PC-9 (cell line): ENCODE data around the gene HNRNPA2B1.

Experiments used
- CTCF ChIP-seq: fragments of 200-600 bp; sonication (generic); conservative IDR thresholded peaks from 2 replicates; pipeline ENCODE4 v1.6.1; 2017; ENCODE audit warnings: mixed run types, antibody characterized with exemption, mild to moderate bottlenecking, moderate library complexity
- EZH2 ChIP-seq: fragments of 200-600 bp; sonication (generic); IDR thresholded peaks from 2 replicates; pipeline ENCODE4 v1.8.0; 2017; ENCODE audit warnings: antibody characterized with exemption, low read depth

- TF ChIP-seq CTCF (peak; percentile 98), EZH2 (no peak)
Measured at GRCh38 chr7:26198133-26198780, 2.3 kb downstream of the HNRNPA2B1 start.
